GM23248 (cell line): ENCODE data around the gene MAP3K13.

ENCODE experiments used
- EZH2 ChIP-seq: fragments of 200-600 bp; sonication (generic); IDR thresholded peaks from 2 replicates; pipeline ENCODE4 v1.6.1; 2018; ENCODE audit warnings: antibody characterized with exemption, mild to moderate bottlenecking; ENCODE audit not compliant: insufficient read depth, poor library complexity, severe bottlenecking
- EZH2phosphoT487 ChIP-seq: fragments of 200-600 bp; sonication (generic); IDR thresholded peaks from 2 replicates; pipeline ENCODE4 v1.6.1; 2018; ENCODE audit warnings: antibody characterized with exemption, moderate library complexity, mild to moderate bottlenecking, low read depth; ENCODE audit not compliant: insufficient read depth

GRCh38 chr3:185532901-185533300, 170.0 kb downstream of the MAP3K13 start:
- TF ChIP-seq EZH2phosphoT487 (no peak), EZH2 (no peak)
